Measurements from ENCODE around the gene QRSL1. TPM values are rescaled to one million over a fixed set of nuclear protein-coding genes. Genes with fewer than 3 reads are reported as not detected.

The QRSL1 gene
- total RNA-seq, 1 donor from 2014 or later = 23.1 TPM

GRCh38 chr6:106702046-106702445, 72.7 kb downstream of the QRSL1 start:
- H3K27ac ChIP-seq (replicated peaks) = no peak overlapping the region
- H3K4me3 ChIP-seq = no peak overlapping the region
- intact Hi-C loops (cut with micrococcal nuclease) = no loop called here
- DNase-seq = no peak
- peaks cover 52% of the 10 kb centered on the region for H3K27me3 ChIP-seq (ENCODE audit: low read depth)
- no peak for TF ChIP-seq CTCF (IDR thresholded peaks at IDR 0.05; ENCODE audit: borderline replicate concordance)
- peaks cover 8% of the 10 kb centered on the region for H3K9me3 ChIP-seq (replicated peaks)
- no peaks in the 10 kb centered on the region for H3K4me1 ChIP-seq
- no peaks in the 10 kb centered on the region for H3K36me3 ChIP-seq

- no peak for TF ChIP-seq CTCF (IDR thresholded peaks at IDR 0.05; ENCODE audit: borderline replicate concordance)
- H3K4me1 ChIP-seq = no peaks in the 10 kb centered on the region
- peaks cover 8% of the 10 kb centered on the region for H3K9me3 ChIP-seq (replicated peaks)
- no peak overlapping the region for H3K27ac ChIP-seq (replicated peaks)
- DNase-seq = no peak
- intact Hi-C loops (cut with micrococcal nuclease) = no loop called here
- peaks cover 52% of the 10 kb centered on the region for H3K27me3 ChIP-seq (ENCODE audit: low read depth)
- no peaks in the 10 kb centered on the region for H3K36me3 ChIP-seq
- H3K4me3 ChIP-seq = no peak overlapping the region
These were observed 73.2 kb downstream of the QRSL1 start for GRCh38 chr6:106702451-106703110.

GRCh38 chr6:106704327-106704726, 74.9 kb downstream of the QRSL1 start:
- no peak for DNase-seq
- Histone ChIP-seq H3K27ac (replicated peaks) (no peak overlapping the region), H3K9me3 (replicated peaks) (peaks cover 8% of the 10 kb centered on the region), H3K4me1 (no peaks in the 10 kb centered on the region), H3K4me3 (no peak overlapping the region), H3K36me3 (no peaks in the 10 kb centered on the region), H3K27me3 (ENCODE audit: low read depth) (peaks cover 52% of the 10 kb centered on the region)
- intact Hi-C loops (cut with micrococcal nuclease) = no loop called here
- TF ChIP-seq CTCF (IDR thresholded peaks at IDR 0.05; ENCODE audit: borderline replicate concordance) = no peak

- intact Hi-C loops (cut with micrococcal nuclease) = no loop called here
- Histone ChIP-seq H3K4me1 (no peaks in the 10 kb centered on the region), H3K27ac (replicated peaks) (no peak overlapping the region), H3K4me3 (no peak overlapping the region), H3K36me3 (no peaks in the 10 kb centered on the region), H3K27me3 (ENCODE audit: low read depth) (peaks cover 47% of the 10 kb centered on the region), H3K9me3 (replicated peaks) (peaks cover 8% of the 10 kb centered on the region)
- no peak for DNase-seq
- no peak for TF ChIP-seq CTCF (IDR thresholded peaks at IDR 0.05; ENCODE audit: borderline replicate concordance)
These were observed 75.8 kb downstream of the QRSL1 start for GRCh38 chr6:106705156-106705555.

GRCh38 chr6:106710580-106710979, 81.2 kb downstream of the QRSL1 start:
- DNase-seq = no peak
- intact Hi-C loops (cut with micrococcal nuclease) = no loop called here
- no peaks in the 10 kb centered on the region for H3K4me1 ChIP-seq
- no peak for TF ChIP-seq CTCF (IDR thresholded peaks at IDR 0.05; ENCODE audit: borderline replicate concordance)
- H3K4me3 ChIP-seq = no peak overlapping the region
- peaks cover under 1% of the 10 kb centered on the region for H3K9me3 ChIP-seq (replicated peaks)
- no peaks in the 10 kb centered on the region for H3K36me3 ChIP-seq
- H3K27ac ChIP-seq (replicated peaks) = no peak overlapping the region
- H3K27me3 ChIP-seq (ENCODE audit: low read depth) = peaks cover 17% of the 10 kb centered on the region

Measured in left ventricle myocardium inferior (tissue), 1 donor.